RWPE1 (cell line): ENCODE data around the gene DTNB.

Experiments
- CTCF ChIA-PET: fragments of 350-600 bp; sonication (Branson Sonifier 250); formaldehyde crosslinking; extraction: SDS; loops from one replicate; lab custom pipeline; 2021; lab: Yijun Ruan, JAX
- POLR2A ChIA-PET: fragments of 400-600 bp; formaldehyde crosslinking; extraction: SDS; loops from one replicate; lab custom pipeline; 2020; ENCODE audit warnings: antibody characterized with exemption; ENCODE audit not compliant: low non-redundant PET; lab: Yijun Ruan, JAX
- DNase-seq: peaks from one replicate; pipeline ENCODE4 v3.0.0; 2012; ENCODE audit warnings: low spot score
- H3K27ac ChIP-seq: fragments of 450-650 bp; 2 replicates; pipeline ENCODE4 v1.5.1; 2017
- TF ChIP-seq, protein P1 (sequence below): fragments of 450-650 bp; conservative IDR thresholded peaks from 2 replicates; pipeline ENCODE4 v1.5.1; 2017; ENCODE audit warnings: low read depth, mild to moderate bottlenecking

The DTNB gene

GRCh38 chr2:25590921-25591505, 82.4 kb downstream of the DTNB start:
- DNase-seq = no peak
- CTCF ChIA-PET = no interaction called here
- H3K27ac ChIP-seq = no peak overlapping the region
- TF ChIP-seq, protein P1, sequence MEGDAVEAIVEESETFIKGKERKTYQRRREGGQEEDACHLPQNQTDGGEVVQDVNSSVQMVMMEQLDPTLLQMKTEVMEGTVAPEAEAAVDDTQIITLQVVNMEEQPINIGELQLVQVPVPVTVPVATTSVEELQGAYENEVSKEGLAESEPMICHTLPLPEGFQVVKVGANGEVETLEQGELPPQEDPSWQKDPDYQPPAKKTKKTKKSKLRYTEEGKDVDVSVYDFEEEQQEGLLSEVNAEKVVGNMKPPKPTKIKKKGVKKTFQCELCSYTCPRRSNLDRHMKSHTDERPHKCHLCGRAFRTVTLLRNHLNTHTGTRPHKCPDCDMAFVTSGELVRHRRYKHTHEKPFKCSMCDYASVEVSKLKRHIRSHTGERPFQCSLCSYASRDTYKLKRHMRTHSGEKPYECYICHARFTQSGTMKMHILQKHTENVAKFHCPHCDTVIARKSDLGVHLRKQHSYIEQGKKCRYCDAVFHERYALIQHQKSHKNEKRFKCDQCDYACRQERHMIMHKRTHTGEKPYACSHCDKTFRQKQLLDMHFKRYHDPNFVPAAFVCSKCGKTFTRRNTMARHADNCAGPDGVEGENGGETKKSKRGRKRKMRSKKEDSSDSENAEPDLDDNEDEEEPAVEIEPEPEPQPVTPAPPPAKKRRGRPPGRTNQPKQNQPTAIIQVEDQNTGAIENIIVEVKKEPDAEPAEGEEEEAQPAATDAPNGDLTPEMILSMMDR = no peak
- POLR2A ChIA-PET = no interaction called here

DNA sequence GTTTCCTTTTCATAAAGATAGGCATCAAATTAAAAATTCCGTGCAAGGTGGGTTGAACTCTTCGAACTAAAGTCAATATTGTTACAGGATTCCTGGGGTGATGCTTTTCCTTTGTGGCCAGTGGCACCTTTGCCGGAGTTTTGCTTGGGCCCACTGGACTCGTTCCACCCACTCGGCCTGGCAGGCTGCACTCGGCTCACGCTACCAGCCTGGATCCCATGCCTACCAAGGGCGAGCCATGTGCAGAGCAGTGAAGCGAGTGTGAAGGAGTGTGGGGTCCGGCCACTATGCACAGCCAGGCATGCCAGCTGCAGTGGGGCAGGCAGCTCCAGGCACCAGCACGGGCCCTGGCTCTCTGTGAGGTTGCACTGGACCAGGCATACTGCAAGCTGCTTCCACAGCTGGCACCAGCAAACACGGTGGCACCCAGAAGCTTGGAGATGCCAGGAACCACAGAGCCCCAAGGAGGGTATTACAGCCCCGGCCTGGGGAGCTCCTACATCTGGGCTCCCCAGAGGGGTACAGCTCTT, 83.6 kb downstream of the DTNB start:
- CTCF ChIA-PET = interaction anchor here (0.7 kb wide), 1 partner anchor 281 kb away, joined by 4 read pairs; no protein-coding TSS in a partner anchor
- POLR2A ChIA-PET = no interaction called here

GRCh38 chr2:25588576-25588975, 84.8 kb downstream of the DTNB start:
- no peak for DNase-seq
- no peak overlapping the region for H3K27ac ChIP-seq
- TF ChIP-seq, protein P1 = no peak
- CTCF ChIA-PET = interaction anchor here (0.6 kb wide), 1 partner anchor 23 kb away, joined by 3 read pairs; no protein-coding TSS in a partner anchor
- POLR2A ChIA-PET = no interaction called here

More for the DNA sequence above, 83.6 kb downstream of the DTNB start:
- TF ChIP-seq, protein P1 = no peak
- no peak for DNase-seq
- no peak overlapping the region for H3K27ac ChIP-seq

GRCh38 chr2:25587361-25587760, 86.0 kb downstream of the DTNB start:
- TF ChIP-seq, protein P1 = no peak
- CTCF ChIA-PET = no interaction called here

DNA sequence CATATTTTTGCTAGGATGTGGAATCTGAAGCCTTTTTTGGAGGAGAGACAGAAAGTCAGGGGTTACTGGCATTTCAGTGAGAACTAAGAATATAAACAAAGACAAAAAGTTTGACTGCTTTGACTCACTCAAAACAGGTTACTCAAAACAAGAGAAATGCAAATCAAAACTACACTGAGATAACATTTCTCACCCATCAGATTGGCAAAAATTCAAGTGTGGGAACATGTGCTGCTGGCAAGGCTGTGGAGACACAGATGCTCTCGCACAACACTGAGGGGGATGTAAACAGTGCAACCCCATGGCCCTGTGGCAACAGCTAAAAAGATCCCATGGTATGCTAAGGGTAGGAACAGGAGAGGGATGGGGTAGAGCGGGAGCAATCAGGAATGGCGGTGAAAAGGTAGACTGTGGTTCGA, 86.6 kb downstream of the DTNB start:
- no peak overlapping the region for H3K27ac ChIP-seq
- POLR2A ChIA-PET = no interaction called here
- CTCF ChIA-PET = interaction anchor here (0.6 kb wide), 2 partner anchors 356 to 656 kb away, joined by 3 to 4 read pairs; no protein-coding TSS in a partner anchor
- no peak for DNase-seq
- TF ChIP-seq, protein P1 = no peak

More at GRCh38 chr2:25587361-25587760, 86.0 kb downstream of the DTNB start:
- POLR2A ChIA-PET = no interaction called here
- H3K27ac ChIP-seq = no peak overlapping the region
- peak; percentile 24 for DNase-seq

DNA sequence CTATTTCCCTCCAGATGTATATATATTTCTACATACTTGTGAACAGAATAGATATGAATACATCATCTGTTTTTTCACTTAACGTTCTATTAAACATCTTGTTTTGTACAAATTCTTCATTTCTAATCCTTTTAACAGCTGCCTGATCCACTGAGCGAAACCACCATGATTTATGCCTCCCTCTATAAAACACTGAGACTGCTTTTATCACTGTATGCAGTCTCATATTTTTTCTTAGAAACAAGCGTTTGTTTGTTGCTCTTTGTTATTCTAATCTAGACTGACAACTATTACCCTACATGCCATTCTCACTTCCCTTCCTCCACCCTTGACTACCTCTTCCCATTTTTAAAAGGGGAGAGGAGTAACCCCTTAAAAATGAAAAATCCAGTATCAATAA, 88.2 kb downstream of the DTNB start:
- ChIA-PET POLR2A (no interaction called here), CTCF (interaction anchor here (0.6 kb wide), 1 partner anchor 214 kb away, joined by 3 read pairs; no protein-coding TSS in a partner anchor)
- no peak overlapping the region for H3K27ac ChIP-seq
- no peak for DNase-seq
- TF ChIP-seq, protein P1 = no peak
